HG03520 (cell line): ENCODE results near the gene ZNF146.
"Not testable (repeated sequence)": the region's sequence is repeated elsewhere in the genome, so short reads cannot be mapped to it uniquely, and the experiment has no call there.

ENCODE experiments used
- ATAC-seq: cut with Tn5 transposase; IDR thresholded peaks from one replicate; pipeline ENCODE4 v1.9.1; 2021; ENCODE audit warnings: mild to moderate bottlenecking, moderate library complexity; ENCODE audit not compliant: unreplicated experiment

Gene ZNF146

GRCh38 chr19:36269295-36269694 lies 54.4 kb downstream of the ZNF146 start:
- not testable (repeated sequence) for ATAC-seq
